Erythroblast (primary cell): ENCODE results near the gene ZNF177.

Source experiments
- DNase-seq, 2 experiments: peaks; one replicate each; lab custom pipeline; 2025; lab: John Stamatoyannopoulos, UW
- GATA1 ChIP-seq: IDR thresholded peaks from 2 replicates; pipeline ENCODE4 v1.6.1; 2011; ENCODE audit warnings: low read depth, mild to moderate bottlenecking, control low read depth, low read length, moderate library complexity
- POLR2A ChIP-seq: IDR thresholded peaks from 2 replicates; pipeline ENCODE4 v1.6.1; 2011; ENCODE audit warnings: mild to moderate bottlenecking, low read length

ZNF177 gene

DNA sequence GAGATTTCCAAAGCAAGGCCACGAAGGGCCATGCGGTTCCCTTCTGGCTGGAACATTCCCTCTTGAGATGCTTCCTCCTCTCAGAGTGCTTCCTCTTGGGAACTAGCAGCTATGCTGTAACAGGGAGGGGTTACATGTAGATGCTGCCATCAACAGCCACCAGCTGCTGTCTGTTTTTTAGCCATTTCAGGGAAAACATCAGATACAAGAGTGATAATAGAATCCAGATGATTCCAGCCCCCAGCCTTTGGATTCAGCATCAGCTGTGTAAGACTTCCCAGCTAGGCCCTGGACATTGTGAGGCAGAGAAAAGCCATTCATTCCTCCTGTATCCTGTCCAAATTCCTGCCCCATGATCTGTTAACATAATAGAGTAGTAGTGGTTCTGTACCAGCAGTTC, 8.2 kb upstream of the ZNF177 start:
- no peak for DNase-seq
- TF ChIP-seq POLR2A: no peak
- no peak for TF ChIP-seq GATA1

- no peak for TF ChIP-seq GATA1
- TF ChIP-seq POLR2A: no peak
- DNase-seq: no peak
Observed at GRCh38 chr19:9370738-9371619, 8.2 kb downstream of the ZNF177 start.

- no peak for DNase-seq
- TF ChIP-seq GATA1 (no peak), POLR2A (no peak)
Observed at GRCh38 chr19:9381361-9381785, 18.6 kb downstream of the ZNF177 start.

DNA sequence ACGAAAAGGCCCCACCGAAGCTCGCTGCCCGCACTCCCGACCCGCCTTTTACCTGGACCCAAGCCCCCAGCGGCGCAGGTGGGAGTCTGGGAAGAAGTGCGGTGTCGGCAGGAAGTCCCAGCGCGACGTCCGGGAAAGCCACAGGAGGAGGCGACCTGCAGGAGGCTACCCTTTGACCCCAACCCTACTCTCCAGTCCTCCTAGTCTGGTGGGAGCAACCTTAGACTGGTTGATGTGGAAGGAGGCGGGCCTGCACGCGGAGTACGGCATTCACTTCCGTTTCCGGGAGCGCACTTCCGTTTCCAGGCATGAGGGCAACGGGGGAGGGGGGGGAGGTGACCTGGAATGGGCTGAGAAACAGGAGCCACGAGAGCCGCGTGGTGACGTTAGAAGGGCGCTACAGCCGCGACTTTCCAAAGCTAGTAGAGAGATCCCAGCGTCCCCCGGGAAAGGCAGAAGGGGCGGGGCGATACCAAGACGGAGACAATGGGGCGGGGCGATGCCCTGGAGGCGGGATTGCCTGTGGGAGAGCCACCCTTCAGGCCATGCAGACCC, 44.1 kb downstream of the ZNF177 start:
- TF ChIP-seq POLR2A (no peak), GATA1 (no peak)
- DNase-seq: peak; percentile 32 to 64

DNA sequence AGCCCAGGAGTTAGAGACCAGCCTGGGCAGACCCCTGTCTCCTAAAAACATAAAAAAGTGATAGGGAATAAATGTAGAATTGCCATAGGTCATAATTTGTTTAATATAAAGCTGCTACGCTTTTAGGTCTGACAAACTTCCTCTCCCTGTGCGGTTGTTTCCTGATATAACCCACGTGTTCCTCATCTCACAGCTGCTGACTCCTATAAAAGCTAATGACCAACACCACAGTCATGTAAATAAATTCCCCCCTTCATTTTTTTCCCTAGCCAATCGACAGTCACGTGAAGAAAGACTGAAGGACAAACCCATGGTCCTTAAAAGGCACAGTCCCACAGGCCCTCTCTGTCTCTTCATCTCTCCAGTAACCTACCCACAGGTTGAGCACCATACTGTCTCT, 45.0 kb downstream of the ZNF177 start:
- DNase-seq: no peak
- TF ChIP-seq POLR2A (no peak), GATA1 (no peak)

GRCh38 chr19:9413240-9413954, 50.6 kb downstream of the ZNF177 start:
- no peak for TF ChIP-seq GATA1
- TF ChIP-seq POLR2A: no peak
- DNase-seq: peak in 1 of 2 experiments; percentile 14

GRCh38 chr19:9427941-9428340, 65.1 kb downstream of the ZNF177 start:
- no peak for DNase-seq
- TF ChIP-seq GATA1: no peak
- TF ChIP-seq POLR2A: no peak

DNA sequence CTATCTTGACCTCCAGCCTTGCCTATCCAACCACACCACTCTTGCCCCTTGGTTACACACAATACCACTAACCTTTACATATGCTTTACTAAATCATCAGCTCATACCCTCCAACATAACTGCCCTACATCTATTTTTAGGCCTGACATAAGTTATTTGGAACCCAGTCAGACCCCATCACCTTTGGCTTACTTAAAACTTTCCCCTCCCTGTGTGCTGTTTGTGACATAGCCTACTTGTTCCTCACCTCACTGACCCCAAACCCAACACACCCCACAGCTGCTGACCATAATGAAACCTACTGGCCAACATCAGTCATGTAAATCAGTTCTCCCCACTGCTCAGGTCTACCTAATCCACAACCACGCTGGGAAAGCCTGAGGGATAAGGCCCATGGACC, 67.6 kb downstream of the ZNF177 start:
- TF ChIP-seq GATA1 (no peak), POLR2A (no peak)

DNA sequence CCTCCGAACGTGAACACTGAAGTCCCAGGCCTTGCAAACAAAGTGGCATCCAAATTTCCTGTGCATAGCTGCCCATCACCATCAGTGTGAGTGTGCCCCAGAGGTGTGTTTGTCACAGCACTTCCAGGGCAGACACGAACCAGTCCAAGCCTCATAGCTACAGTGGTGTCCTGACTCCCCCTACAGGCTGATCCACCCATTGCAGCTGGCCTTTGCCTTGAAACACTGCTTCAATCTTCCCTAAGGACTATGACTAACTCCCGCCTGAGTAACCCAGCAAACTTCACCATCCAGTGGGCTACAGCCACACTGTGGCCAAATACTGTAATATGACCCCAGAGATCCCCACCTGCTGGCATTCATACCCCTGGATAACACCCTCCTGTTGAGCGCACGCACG, 68.7 kb downstream of the ZNF177 start:
- no peak for TF ChIP-seq POLR2A
- TF ChIP-seq GATA1: no peak
- DNase-seq: peak; percentile 54 to 75

More for the DNA sequence above, 67.6 kb downstream of the ZNF177 start:
- no peak for DNase-seq
